HG03196 (cell line): ENCODE data around the gene ATP8B3.
"Not testable (repeated sequence)": the region's sequence is repeated elsewhere in the genome, so short reads cannot be mapped to it uniquely, and the experiment has no call there.

Experiments
- ATAC-seq: cut with Tn5 transposase; IDR thresholded peaks from one replicate; pipeline ENCODE4 v1.9.1; 2021; ENCODE audit not compliant: unreplicated experiment

Gene ATP8B3

DNA sequence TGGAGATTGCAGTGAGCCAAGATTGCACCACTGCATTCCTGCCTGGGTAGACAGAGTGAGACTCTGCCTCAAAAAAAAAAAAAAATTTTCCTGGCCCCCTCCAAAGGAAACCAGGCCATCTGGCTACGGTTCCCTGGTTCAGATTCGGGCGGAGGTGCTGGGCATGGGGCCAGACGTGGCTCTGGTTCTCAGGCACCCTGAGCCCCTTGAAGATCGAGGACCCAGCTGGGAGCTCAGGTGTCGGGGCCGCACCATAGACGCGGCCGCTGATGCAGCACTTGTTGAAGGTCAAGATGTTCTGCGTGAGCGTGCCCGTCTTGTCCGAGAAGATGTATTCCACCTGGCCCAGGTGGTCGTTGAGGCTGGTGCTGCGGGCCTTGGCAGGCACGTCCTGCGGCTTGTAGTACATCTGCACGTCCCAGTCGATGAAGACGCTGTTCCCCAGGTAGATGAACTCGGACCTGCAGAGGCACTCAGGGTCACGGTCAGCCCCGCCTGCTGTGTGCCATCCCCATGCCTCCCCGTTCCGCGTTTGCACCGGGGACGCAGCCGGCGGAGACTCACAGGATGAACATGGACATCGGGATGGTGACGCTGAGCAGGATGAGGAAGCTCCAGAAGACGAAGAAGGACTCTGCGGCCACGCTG is 12.3 kb downstream of the ATP8B3 start:
- ATAC-seq: no peak

DNA sequence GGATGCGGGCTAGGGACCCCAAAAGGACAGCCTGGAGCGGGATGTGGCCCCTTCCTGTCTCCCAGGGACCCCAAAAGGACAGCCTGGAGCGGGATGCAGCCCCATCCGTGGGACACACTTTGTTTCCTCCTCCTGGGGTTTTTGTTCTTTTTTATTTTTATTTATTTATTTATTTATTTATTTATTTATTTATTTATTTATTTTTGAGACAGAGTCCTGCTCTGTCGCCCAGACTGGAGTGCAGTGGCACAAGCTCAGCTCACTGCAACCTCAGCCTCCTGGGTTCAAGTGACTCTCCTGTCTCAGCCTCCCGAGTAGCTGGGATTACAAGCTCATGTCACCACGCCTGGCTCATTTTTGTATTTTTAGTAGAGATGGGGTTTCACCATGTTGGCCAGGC is 14.8 kb downstream of the ATP8B3 start:
- not testable (repeated sequence) for ATAC-seq

DNA sequence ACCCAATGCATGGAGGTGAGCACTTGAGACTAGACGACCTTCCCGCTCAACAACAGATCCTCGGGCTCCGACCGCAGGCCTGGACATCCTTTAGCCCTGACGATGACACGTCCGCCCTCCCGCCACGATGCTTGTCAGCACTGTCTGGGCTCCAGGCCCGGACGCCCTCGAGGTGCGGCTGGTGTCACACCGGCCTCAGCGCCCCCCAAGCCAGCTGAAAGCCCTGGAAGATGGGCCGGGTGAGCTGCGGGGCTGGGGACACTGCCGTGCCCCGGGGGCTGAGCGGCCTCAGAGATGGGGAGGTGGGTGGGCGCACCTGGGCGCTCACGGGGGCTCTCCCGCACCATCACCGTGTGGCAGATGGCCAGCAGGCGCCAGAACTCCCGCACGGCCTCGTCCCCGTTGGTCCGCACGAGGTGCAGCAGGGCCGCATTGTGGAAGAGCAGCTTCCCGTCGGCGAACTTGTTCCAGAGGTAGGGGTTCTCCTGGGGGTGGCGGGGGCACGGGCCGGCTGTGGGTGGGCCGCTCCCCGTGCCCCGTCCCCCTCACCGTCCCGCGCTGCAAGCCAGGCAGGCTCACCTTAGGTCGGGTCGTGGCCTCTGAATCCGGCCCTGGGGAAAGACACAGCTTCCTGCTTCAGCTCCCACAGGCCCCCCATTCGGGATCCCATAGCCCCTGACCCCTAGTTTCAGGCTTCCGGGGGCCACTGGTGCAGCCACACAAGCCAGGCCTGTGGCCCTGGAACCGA is 15.5 kb downstream of the ATP8B3 start:
- ATAC-seq: no peak

GRCh38 chr19:1794424-1795172 is 17.5 kb downstream of the ATP8B3 start:
- ATAC-seq: no peak

- ATAC-seq: no peak
These were observed 20.2 kb downstream of the ATP8B3 start for GRCh38 chr19:1791879-1792278.

- no peak for ATAC-seq
These were observed 21.9 kb downstream of the ATP8B3 start for GRCh38 chr19:1790054-1790792.

DNA sequence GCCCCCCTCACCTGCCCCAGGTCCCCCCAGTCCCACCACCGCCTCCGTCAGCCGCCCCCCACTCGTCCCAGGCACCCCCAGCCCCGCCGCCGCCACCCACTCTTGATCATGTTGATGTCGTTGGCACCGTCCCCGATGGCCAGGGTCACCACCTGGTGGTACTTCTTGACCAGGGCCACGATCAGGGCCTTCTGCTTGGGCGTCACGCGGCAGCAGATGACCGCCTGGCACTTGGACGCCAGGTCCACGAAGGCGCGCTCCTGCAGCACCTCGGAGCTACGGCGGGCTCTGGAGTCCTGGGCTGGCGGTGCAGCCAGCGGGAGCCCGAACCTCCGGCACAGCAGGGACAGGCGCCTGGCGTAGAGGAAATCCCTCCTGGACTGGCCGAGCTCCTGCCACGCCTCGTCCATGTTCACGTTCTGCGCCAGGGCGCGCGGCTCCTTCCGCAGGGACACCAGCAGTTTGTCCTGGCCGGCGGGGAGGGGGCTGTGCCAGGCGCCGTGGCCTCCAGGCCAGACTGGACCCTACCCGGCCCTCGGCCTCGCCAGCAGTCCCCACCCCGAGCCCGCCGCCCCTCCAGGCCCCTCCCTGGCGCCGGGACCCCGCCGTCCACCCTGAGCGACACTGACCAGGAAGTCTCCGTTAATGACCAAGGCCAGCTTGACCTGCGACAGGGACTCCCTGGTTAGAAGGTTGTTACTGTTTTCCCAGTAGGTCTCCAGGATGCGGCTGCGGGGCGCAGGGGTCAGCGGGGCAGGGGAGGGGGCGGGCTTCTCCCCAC is 22.6 kb downstream of the ATP8B3 start:
- no peak for ATAC-seq

DNA sequence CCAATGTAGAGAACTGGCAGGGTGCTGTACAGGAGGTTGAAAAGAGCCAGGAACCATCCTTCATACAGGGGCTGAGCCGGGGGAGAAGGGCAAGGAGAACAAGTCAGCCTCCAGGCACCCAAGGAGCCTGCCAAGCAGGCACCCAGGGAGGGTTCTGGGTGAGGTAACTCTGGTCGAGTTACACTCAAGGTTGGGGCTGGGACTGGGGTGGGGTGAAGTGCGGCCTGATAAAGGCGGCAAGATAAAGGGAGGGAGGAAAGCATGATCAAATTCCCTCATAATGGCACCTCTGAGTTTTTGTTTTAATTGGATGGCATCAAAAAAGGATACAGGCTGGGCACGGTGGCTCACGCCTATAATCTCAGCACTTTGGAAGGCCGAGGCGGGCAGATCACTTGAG is 25.0 kb downstream of the ATP8B3 start:
- ATAC-seq: no peak

GRCh38 chr19:1786668-1787067 is 25.4 kb downstream of the ATP8B3 start:
- ATAC-seq: no peak

DNA sequence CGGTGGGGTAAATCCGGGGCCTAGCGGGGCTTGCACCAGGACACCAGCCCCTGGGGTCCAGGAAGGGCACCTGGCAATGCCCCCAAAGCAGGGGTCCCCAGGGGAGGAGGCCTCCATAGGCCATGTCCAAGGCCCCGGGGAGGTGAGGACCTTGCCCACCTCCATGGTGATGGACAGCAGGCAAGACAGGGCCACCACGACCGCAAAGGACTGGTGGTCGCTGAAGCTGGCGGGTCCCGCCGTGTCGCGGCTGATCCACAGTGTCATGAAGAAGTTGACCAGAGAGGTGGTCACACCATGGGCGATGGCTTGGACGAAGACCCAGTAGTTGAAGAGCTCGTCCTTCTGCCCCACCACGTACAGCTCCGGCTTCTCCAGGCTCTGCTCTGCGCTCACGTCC is 26.8 kb downstream of the ATP8B3 start:
- ATAC-seq: no peak

GRCh38 chr19:1783874-1784273 is 28.2 kb downstream of the ATP8B3 start:
- ATAC-seq: no peak

DNA sequence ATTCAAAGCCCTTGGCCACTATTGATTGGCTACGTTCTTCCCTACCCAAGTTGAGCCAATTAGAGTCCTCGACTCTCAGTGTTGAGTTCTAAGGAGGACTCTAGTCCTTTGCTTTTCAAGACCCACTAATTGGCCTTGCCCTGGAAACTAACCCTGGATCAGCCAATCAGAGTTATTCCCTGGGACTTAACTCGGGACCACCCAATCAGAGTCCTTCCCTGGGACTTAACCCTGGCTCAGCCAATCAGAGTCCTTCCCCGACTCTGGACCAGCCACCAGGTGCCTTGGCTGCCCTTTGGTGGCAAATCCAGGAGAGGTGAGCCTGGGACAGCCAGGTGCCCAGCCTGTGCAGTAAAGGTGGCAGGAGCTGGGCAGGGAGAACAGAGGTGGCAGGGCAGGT is 28.7 kb downstream of the ATP8B3 start:
- ATAC-seq: no peak

GRCh38 chr19:1782521-1782920 is 29.6 kb downstream of the ATP8B3 start:
- no peak for ATAC-seq

DNA sequence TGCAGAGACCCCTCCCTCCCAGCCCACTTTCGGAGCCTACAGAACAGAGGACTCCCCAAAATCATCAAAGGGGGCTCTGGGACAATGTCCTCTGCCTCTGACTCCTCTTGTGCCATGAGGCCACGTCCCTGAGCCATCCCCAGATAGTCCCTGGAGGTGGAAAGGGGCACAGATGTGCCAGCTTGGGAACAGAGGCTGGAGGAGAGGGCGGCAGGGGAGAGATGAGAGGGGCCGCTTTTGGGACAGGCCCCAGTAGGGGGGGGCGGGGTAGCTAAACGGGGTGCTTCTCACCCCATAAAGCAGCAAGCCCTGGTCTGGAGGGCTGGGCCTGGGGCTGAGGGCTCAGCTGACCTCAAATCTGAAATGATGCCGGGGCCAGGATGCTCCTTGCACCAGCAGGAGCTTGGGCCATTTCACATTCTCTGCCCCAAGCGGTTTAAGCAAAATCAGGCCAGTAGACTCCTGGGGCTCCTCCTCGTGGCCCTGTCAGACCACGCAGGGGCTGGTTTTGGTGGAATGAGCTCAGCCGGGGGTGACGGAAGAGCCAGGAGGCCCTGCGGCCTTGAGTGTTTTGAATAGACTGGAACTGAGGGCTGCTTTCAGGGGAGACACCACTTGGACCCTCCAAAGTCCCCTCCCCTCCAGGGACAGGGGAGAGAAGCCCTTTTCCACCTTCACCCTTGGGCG is 31.7 kb downstream of the ATP8B3 start:
- no peak for ATAC-seq

- ATAC-seq: no peak
These were observed 32.5 kb downstream of the ATP8B3 start for GRCh38 chr19:1779574-1779973.

DNA sequence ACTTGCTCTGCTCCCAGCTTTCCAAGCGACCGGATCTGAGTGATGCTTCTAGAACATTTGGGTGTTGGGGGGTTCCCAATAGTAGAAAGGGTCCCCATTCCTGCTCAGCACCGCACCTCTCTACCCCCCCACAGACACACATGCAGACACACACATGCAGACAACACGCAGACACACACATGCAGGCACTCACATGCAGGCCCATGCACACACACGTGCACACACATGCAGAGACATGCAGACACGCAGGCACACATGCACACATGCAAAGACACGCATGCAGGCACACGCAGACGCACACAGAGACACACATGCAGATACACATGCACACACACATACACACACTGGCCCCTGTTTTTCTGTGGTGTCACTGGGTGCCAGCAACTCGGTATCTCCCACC is 34.9 kb downstream of the ATP8B3 start:
- no peak for ATAC-seq

- ATAC-seq: no peak
These were observed 35.4 kb downstream of the ATP8B3 start for GRCh38 chr19:1776606-1777147.

DNA sequence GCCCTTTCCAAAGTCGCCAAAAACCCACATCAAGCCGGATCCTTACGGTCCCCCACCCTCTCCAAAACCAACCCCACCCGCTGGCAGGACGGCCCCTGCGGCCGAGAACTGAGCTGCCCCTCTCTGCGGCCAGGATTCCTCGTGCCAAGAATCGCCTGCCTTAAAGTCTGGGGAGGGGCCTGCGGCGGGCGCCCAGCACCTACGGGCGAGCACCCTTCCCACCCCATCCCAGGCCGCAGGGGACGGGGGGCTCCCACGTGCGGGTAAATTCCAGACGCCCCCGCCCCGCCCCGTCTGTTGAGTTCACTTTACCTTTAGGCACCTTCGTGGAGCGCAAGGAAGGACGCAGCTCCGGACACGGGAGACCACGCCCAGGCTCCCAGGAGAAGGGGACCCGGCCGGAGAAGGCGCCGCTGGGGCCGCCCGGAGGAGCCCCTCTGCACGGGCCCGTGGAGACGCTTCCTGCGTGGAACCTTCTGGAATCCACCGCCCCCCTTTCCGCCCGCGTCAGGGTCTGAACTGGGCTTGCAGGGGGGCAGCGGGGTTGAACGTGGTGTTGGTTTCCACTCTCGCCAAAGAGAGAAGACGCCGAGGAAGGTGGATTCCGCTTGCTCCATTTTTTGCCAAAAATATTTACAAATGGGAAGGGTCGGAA is 36.0 kb downstream of the ATP8B3 start:
- no peak for ATAC-seq
